HepG2 (cell line): Measurements from ENCODE around the gene SETD7. TPM values are rescaled to one million over a fixed set of nuclear protein-coding genes. Genes with fewer than 3 reads are reported as not detected.

Source experiments
- ARID2 ChIP-seq: sonication (generic); formaldehyde crosslinking; IDR thresholded peaks from 2 replicates; pipeline ENCODE4 v1.8.1; 2022; ENCODE audit warnings: mild to moderate bottlenecking, missing genetic modification reagents, borderline replicate concordance
- FOXO1 ChIP-seq: sonication (generic); formaldehyde crosslinking; IDR thresholded peaks from 2 replicates; pipeline ENCODE4 v1.4.0; 2020; ENCODE audit warnings: missing genetic modification reagents
- STAT6 ChIP-seq: sonication (generic); formaldehyde crosslinking; IDR thresholded peaks from 2 replicates; pipeline ENCODE4 v1.4.0; 2020; ENCODE audit warnings: missing genetic modification reagents, mild to moderate bottlenecking, borderline replicate concordance
- TBL1XR1 ChIP-seq: fragments of 150-350 bp; IDR thresholded peaks from 2 replicates; pipeline ENCODE4 v1.6.1; 2014; ENCODE audit warnings: borderline replicate concordance, low read length; ENCODE audit not compliant: partially characterized antibody
- ZHX2 ChIP-seq, 2 experiments: sonication (generic) in 1 of 2; formaldehyde crosslinking in 1 of 2; IDR thresholded peaks; 2 replicates each; pipeline versions ENCODE4 v1.6.1 to v1.9.0; 2014 to 2022; ENCODE audit warnings: antibody characterized with exemption in 1 of 2, borderline replicate concordance in 1 of 2, inconsistent platforms in 1 of 2, low read depth in 1 of 2, missing genetic modification reagents in 1 of 2
- ZNF143 ChIP-seq: sonication (generic); formaldehyde crosslinking; IDR thresholded peaks from 2 replicates; pipeline ENCODE4 v1.4.0; 2020; ENCODE audit warnings: missing genetic modification reagents
- ZNF34 ChIP-seq: sonication (generic); formaldehyde crosslinking; IDR thresholded peaks from 2 replicates; pipeline ENCODE4 v1.4.0; 2020; ENCODE audit warnings: mild to moderate bottlenecking, missing genetic modification reagents, borderline replicate concordance
- ZNF670 ChIP-seq: sonication (generic); formaldehyde crosslinking; IDR thresholded peaks from 2 replicates; pipeline ENCODE4 v1.8.0; 2022; ENCODE audit warnings: mild to moderate bottlenecking, missing genetic modification reagents, borderline replicate concordance
- polyA plus RNA-seq, 8 experiments: library from polyadenylated mRNA; depleted of rRNA in 3 of 8; stranded (reverse) in 7 of 8; unstranded in 1 of 8; fragments of >200 nt; fragmentation: Illumina TruSeq in 4 of 8; extraction: Trizol in 4 of 8; gene quantifications; 2 replicates each; pipeline versions ENCODE4 v1.2.1 to v1.2.3, GENCODE V29; 2011 to 2016; ENCODE audit warnings: low read depth in 4 of 8, missing spikeins in 1 of 8, mixed read lengths in 1 of 8; ENCODE audit not compliant: insufficient read depth in 1 of 8
- total RNA-seq, 5 experiments: library from RNA; depleted of rRNA; stranded (reverse); fragments of >200 nt; fragmentation: Illumina TruSeq; extraction: Trizol; gene quantifications; 2 replicates each; pipeline ENCODE4 v1.2.3, GENCODE V29; 2016; ENCODE audit warnings: low read depth in 1 of 5
- TF ChIP-seq, protein P1 (sequence below): sonication (generic); formaldehyde crosslinking; IDR thresholded peaks from 2 replicates; pipeline ENCODE4 v1.8.0; 2022; ENCODE audit warnings: mild to moderate bottlenecking, missing genetic modification reagents
- TF ChIP-seq, protein P2 (sequence below): sonication (generic); formaldehyde crosslinking; IDR thresholded peaks from 2 replicates; pipeline ENCODE4; 2020; ENCODE audit warnings: missing genetic modification reagents, mild to moderate bottlenecking, borderline replicate concordance

SETD7 gene
- total and polyA plus RNA-seq, 2 of the 13 experiments (the other 11 are each of a cell fraction or from before 2014, with no cell fraction given) = 0.08 to 0.22 TPM

DNA sequence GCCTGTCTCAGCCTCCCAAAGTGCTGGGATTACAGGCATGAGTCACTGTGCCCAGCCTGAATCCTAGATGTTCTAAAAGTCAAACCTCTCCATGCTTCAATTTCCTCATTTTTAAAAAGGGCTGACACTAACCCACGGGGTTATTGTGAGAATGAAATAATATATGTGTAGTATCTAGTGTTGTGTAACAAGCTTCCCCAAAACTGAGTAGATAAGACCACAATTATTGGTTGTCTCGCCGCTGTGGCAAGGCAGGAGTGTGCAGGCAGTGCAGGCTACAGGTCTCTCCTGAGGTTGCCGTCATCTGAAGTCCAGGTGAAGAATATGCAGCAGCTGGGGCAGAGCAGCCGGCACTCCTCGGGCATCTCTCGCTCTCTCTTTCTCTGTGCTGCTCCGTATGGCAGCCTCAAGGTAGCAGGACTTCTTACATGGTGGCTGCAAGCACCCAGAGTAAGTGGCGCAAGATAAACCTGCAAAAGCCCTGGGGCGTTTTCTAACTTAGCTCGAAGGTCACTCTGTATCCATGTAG lies 71.2 kb downstream of the SETD7 start (continued):
- TF ChIP-seq ZHX2 (IDR thresholded peaks at IDR 0.05; ENCODE audit: low read depth) (no peak), ZHX2 (CRISPR knock-in tag; IDR thresholded peaks at IDR 0.05; ENCODE audit: borderline replicate concordance) (no peak), STAT6 (CRISPR knock-in tag) (no peak), ZNF670 (CRISPR knock-in tag) (no peak), FOXO1 (CRISPR knock-in tag) (no peak), ZNF143 (no peak), ZNF34 (CRISPR knock-in tag) (no peak), ARID2 (CRISPR knock-in tag) (no peak), TBL1XR1 (no peak)
- TF ChIP-seq, protein P1, sequence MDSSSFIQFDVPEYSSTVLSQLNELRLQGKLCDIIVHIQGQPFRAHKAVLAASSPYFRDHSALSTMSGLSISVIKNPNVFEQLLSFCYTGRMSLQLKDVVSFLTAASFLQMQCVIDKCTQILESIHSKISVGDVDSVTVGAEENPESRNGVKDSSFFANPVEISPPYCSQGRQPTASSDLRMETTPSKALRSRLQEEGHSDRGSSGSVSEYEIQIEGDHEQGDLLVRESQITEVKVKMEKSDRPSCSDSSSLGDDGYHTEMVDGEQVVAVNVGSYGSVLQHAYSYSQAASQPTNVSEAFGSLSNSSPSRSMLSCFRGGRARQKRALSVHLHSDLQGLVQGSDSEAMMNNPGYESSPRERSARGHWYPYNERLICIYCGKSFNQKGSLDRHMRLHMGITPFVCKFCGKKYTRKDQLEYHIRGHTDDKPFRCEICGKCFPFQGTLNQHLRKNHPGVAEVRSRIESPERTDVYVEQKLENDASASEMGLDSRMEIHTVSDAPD (CRISPR knock-in tag) = no peak
- TF ChIP-seq, protein P2, sequence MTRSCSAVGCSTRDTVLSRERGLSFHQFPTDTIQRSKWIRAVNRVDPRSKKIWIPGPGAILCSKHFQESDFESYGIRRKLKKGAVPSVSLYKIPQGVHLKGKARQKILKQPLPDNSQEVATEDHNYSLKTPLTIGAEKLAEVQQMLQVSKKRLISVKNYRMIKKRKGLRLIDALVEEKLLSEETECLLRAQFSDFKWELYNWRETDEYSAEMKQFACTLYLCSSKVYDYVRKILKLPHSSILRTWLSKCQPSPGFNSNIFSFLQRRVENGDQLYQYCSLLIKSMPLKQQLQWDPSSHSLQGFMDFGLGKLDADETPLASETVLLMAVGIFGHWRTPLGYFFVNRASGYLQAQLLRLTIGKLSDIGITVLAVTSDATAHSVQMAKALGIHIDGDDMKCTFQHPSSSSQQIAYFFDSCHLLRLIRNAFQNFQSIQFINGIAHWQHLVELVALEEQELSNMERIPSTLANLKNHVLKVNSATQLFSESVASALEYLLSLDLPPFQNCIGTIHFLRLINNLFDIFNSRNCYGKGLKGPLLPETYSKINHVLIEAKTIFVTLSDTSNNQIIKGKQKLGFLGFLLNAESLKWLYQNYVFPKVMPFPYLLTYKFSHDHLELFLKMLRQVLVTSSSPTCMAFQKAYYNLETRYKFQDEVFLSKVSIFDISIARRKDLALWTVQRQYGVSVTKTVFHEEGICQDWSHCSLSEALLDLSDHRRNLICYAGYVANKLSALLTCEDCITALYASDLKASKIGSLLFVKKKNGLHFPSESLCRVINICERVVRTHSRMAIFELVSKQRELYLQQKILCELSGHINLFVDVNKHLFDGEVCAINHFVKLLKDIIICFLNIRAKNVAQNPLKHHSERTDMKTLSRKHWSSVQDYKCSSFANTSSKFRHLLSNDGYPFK (CRISPR knock-in tag) = no peak
